KBM-7 (cell line): Measurements from ENCODE around the gene CLDN5.

Experiments used
- DNase-seq: peaks from one replicate; pipeline ENCODE4 v3.0.0-alpha.2; 2015
- in situ Hi-C: fragments of 300-500 bp; cut with MboI; formaldehyde crosslinking; loops from 2 replicates; pipeline ENCODE4 v1.14.3; 2020; ENCODE audit warnings: low sequenced_read_pairs, low pct_unique_long_range_greater_than_20kb, mixed read lengths

CLDN5 gene

DNA sequence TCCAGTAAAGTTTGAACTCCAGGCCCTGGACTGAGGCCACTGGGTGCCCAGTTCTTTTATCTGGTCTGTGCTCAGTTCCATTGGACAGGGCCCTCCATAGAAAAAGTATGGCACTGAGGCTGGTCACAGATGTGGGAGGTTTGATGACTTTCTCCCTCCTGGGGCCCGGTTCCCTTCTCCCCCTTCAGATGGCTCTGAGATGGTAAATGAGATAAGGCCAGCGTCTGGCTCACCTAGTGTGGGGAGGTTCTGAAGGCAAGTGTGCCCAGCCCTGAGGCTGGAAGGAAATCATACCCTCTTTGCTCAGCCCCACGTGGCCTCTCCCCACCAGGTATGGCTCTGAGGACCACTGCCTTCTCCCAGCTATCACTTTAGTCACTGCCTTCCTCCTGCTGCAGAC, 1.5 kb upstream of the CLDN5 start:
- in situ Hi-C loops = no loop called here
- DNase-seq = no peak

DNA sequence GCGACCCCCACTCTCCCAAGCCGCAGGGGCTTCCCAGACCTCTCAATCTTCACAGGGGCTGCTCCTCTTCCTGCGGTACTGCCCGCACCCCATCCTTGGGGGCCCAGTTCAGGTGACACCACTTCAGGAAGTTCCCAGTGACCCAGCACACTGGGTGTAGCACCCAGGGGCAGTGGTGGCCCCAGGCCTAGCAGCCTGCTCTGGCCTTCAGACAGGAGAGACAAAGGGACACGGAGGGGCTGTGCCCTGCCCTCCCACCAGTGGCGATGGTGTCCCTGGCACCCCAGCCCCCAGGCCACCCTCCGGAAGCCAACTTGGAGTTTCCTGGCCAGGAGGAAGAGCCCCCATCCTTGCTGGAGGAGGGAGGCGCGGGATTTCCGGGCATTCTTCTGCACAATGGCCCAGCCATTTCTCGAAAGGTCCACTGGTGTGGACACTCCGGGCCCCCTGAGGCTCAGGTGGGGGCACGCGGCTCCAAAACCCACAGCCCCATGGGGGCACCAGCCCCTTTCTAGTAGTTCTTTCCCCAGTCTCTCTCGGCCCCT, 978 bp upstream of the CLDN5 start:
- no peak for DNase-seq

DNA sequence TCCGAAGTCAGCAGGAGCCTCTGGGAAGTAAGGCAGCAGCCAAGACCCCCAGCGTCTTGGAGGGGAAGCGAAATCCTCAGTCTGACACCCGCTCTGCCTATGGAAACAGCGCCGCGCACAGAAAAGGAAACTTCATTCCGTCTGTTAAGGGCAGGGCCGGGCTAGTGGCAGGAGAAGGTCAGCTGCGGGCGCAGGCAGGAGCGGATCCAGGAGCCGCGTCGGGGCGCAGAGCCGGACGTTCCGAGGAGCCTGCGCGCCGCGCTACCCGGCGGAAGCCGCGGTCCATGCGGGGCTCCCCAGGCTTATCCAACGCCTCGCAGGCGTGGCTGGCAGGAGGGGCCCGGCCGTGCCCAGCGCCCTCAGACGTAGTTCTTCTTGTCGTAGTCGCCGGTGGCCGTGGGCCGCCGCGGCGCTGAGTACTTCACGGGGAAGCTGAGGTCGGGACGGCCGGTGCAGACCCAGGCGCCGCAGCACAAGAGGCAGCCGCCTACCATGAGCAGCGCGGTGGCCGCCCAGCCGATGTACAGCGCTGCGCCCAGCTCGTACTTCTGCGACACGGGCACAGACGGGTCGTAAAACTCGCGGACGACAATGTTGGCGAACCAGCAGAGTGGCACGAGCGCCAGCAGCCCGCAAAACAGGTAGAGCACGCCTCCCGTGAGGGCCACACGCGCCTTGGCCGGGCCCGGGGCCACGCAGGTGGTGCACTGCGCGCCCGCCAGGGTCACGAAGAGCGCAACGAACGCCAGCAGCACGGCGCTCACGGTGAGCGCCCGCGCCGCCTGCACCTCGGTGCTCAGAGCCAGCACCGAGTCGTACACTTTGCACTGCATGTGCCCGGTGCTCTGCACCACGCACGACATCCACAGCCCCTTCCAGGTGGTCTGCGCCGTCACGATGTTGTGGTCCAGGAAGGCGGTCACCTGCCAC, 705 bp downstream of the CLDN5 start:
- DNase-seq = no peak
- in situ Hi-C loops = no loop called here

More for the DNA sequence above, 978 bp upstream of the CLDN5 start:
- in situ Hi-C loops = no loop called here

DNA sequence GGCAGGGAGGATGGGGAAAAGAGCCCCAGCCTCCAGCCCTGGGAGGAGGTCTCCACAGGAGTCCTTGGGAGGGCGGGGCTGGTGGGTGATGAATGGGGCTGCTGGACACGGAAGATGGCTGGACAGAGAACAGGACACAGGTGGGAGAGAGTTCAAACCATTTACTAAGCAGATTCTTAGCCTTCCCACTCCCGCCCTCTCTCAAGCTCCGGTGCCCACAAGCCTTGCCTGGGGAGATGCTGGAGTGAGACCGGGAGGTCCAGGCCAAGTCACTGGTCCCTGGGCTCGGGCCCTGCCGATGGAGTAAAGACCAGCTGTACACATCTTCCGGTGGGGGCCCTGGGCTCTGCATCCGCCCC, 1.4 kb downstream of the CLDN5 start:
- no peak for DNase-seq
- in situ Hi-C loops = no loop called here

DNA sequence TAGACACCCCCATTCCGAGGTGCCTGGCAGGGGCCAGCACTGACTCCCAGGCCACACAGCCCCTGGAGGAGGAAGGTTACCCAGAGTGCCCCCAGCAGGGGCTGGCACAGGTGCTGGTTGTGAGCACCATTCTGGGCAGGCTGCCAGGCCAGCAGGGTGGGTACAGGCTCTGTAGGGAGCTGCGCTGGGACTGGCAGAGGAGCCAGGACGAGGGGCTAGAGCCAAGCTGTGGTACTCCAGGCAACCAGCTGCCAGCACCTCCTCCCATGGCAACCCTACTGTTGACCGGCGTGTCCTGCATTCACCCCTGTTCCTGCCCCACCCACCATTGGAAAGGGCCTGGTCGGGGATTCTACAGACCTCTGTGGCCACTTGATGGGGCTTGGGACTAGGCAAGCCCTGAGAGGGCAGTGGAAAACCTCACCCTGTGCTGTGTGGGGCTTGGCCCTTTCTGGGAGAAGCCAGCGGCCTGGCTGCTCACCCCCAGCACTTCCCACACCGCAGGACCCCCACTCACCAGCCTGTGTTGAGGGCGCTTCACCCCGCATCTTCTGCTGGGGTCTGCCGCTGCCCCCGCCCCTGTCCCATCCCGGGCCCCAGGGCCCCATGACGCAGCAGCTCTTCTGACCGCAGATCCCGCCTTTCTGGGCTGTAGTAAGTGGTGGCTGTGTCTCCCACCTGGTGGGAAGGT, 1.9 kb downstream of the CLDN5 start:
- in situ Hi-C loops = no loop called here
- DNase-seq = no peak

DNA sequence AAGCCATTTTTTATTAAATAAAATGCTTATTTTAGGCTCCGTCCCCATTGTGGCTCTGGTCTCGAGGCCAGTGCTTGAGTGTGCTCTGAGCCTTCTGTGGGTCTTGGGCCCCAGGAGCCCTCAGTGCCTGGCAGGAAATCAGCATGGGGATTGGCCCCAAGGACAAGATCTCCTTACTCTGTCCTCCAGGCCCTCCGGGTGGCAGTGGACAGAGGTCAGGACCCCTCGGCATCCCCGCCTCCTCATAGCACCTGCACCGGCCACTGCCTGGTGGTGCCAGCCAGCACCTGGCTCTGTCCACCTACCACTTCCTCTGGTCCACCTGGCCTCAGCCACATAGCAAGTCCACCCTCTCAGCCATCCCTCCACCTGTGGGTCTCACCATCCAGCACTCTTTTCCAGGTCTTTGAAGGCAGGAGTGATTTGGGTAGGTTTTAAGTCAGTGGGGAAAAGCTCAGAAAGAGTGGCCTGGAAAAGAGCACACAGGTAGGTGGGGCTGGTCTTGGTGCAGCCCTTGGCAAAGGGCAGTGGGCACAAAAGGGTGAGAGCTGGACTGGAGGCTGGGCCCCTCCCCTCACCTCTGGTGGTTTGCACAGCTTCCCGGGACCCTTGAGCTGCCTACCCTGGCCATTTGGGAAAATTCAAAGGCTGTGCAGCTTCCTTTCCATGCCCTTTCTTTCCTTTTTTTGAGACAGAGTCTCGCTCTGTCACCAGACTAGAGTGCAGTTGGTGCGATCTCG, 3.5 kb downstream of the CLDN5 start:
- no peak for DNase-seq
- in situ Hi-C loops = no loop called here

DNA sequence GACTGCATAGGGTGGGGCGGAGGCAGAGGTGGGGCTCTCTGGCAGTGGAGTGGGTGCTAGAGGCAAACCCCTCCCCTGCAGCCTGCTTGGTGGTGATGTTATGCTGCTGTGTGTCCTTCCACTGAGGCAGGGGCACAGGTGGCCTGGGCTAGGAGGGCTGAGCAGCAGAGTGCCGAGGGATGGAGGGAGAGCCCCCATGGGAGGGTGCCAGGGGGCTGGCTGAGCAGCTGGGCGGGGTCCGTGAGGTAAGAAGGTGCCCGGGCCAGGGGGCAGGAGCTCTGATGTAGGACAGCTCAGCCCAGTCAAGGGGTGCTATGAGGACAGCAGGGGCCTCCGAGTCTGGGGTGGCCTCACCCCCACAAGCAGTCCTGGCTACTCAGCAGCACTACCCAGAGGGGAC, 4.2 kb downstream of the CLDN5 start:
- in situ Hi-C loops = no loop called here
- no peak for DNase-seq

DNA sequence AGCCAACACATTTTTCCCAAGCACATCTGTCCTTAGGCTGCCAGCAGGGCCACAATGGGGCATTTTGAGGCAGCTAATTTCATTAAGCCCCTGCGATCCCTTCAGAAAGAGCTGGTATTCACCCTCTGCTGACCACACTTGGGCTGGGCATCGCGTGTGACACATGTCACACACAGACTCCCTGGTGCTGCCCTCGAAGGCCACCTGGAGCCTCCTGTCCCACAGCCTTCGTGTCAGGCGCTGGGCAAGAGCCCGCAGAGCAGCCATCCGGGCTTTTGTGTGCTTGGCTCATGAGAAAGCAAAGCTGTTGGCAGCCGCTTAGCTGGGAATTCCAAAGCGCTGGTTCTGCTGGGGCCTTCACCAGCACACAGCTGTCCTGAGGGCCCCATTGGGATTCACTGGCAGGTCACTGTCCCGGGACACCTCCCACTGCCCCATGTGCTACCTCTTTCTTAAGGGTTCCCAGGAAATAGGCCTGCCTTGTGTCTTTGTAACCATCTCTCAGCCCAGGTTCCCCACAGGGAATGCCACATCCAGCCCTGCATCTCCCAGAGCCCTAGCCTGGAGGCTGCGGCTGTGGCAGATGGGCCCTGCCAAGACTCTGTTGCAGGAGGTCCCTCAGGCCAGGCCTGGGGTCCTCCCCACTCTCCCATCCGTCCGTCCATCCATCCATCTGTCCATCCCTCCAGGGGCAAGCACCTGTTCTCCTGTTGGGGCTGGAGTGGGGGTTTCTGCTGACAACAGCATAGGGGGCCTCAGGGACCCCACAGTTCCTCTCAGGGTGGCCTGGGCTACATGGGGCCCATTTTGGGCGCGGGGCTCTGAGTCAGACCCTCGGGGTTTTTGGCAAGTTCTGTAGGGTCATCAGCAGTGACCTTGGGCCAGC, 4.9 kb downstream of the CLDN5 start:
- in situ Hi-C loops = no loop called here

DNA sequence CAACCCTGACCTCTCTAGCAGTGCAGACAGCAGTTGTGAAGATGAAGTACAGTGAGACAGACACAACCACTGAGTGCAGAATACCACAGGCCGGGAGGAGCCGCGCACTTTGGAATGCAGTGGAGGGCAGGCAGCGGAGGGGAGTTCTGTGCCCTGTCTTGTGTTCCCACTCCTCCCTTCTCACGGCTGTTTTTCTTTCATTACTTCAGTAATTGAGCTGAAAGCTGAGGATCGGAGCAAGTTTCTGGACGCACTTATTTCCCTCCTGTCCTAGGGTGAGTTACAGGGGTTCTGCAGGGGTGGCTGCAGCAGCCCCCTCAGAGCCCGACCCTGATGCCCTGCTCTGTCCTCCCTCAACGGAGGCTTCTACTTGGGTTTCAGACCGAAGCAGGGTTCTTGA, 5.6 kb downstream of the CLDN5 start:
- in situ Hi-C loops = no loop called here
- no peak for DNase-seq

More for the DNA sequence above, 4.9 kb downstream of the CLDN5 start:
- no peak for DNase-seq

DNA sequence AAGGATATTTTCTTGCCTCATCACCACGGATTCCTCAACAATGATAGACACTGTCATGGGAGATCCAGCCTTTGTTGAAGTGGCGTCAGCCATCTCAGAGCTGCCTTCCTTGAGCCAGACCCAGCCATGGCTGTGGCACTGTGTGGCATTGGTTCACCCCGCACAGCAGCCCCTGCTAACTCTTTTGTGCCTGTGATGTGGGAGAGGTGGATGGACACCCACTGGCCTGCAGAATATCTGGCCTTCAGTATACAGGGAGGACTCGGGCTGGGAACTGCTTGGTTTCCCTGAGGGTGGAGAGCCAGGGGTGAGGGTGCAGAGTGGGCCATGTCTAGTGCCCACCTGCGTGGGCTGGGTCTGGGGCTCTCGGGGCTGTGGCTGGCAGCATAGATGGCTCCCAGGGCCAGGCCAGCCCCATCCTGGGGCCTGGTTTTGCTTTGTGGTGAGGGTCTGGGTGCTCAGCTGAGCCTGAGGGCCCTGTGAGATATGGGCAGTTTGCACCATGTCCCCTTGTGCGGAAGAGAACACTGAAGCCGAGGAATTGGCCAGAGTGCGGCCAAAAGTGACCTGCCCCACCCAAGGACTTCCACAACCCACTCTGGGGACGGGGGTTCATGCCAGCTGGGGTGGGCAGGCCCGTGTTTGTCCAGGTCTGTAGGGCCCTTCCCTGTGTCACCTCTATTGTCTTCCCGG, 6.1 kb downstream of the CLDN5 start:
- DNase-seq = no peak
- in situ Hi-C loops = no loop called here

DNA sequence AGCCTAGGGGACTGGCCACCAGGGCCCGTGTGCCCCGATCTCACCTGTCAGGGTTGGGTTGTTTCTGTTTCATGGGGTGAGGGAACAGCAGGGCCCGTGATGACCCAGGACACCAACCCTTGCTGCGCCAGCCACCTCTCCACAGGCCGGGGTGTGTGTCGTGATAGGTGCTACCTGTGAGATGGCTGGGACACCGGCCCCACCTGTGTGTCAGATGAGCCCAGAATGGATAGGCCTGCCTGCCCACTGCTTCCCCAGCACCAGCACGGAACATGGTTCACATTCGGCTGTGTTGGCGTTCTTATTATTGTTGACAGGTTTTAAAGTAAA, 7.1 kb downstream of the CLDN5 start:
- in situ Hi-C loops = no loop called here
- no peak for DNase-seq

DNA sequence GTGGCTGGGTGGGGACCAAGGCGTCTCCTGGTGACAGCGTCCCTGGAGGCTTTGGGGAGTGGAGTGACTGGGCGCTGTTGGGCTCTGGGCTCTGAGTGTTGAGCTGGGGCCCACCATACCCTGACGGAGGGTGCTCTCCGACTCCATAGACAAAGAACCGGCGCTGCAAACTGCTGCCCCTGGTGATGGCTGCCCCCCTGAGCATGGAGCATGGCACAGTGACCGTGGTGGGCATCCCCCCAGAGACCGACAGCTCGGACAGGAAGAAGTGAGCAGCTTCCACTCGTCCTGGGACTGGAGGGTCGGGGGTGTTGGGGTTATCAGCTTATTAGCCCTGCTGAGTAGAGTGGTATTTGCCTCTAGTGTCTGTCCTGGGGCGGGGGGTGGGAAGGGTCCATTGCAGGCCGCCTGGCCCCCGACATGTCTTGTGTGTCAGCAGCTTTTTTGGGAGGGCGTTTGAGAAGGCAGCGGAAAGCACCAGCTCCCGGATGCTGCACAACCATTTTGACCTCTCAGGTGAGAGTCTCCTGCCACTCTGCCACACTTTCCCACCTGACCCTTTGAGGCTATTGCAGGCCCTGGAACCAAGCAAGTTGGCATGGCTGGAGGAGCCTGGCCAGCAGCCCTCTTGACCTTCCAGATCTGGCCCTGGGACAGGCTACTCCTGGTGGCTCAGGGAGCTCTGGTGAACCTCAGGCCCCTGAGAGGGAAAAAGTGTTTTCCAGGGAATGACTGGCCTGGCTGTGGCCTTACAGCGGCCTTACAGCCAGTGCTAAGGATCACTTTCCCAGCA, 7.6 kb downstream of the CLDN5 start:
- in situ Hi-C loops = no loop called here
- DNase-seq = no peak

DNA sequence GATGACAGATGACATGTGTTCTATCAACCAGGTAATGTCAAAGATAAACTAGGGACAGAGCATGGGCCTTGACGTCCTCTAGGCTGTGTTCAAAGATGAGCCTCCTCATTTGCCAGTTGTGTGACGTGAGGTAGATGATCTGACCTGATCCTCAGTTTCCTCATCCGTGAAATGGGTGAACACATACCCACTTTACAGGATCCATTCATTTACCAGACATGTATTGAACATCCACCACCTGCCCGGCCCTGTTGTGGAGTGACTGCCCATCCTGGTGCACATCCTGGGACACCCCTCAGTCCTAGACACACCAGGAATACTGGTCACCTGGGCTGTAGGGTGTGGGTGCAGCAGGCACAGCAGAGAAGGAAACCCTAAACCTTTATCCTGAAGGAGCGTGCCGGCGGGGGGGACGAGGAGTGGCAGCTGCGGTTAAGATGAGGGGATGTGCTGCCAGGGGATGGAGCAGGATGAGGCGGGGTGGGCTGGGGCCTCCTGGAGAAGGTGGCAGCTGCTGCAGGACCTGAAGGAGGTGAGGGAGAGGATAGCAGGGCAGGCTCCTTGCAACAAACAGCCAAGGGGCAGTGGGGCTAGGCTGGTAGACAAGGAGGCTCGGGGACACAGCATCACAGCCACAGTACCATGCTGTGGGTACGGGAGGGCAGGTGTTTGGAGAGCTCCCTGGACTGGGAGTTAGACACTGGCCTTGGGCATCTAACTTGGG, 8.4 kb downstream of the CLDN5 start:
- DNase-seq = no peak
- in situ Hi-C loops = no loop called here

DNA sequence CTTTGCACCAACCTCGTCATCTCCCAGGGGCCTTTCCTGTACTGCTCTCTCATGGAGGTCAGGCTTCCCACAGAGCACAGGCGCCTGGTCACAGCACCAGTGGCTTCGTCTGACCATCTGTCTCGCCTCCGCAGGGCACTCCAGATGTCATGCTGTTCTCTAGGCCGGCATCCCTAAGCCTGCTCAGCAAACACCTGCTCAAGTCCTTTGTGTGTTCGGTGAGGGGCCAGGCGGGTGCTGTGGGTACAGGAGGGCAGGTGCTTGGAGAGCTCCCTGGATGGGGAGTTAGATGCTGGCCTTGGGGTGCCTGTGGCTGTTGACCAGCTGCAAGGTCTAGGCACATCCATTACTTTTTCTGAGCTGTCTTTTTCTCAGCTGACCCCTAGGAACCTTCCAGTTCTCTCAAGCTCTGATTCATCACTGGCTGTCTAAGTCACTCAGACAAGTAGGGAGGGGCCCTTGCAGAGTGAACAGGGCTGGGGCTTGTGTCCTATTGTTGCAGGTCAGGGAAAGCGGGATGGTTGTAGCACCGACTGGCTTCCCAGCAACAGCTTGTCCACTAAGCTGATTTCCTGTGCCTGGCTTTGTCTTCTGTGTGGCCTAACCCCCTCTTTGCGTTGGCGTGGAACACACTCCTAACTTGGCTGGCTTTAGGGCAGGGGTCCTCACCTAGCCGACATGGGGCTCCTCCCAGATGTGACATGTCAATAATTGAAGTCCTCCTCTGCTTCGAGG, 9.2 kb downstream of the CLDN5 start:
- in situ Hi-C loops = no loop called here
- no peak for DNase-seq

DNA sequence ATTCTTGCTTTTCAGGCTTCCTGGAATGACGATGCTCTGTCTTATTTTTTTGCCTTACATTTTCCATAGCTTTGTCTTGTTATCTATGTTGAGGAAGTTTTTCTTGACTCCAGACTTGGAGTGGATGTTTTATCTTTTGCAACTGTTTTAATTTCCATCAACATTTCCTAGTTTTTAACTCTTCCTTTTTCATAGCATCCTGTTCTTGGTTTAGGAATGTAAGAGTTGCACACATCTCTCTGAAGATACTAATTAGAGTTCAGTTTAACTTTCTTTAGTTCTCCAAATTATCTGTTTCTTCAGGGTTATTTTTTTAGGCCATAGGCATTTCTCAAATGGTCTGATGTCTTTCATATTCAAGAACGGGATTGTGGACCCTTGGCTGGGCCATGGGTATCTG, 10.4 kb downstream of the CLDN5 start:
- in situ Hi-C loops = no loop called here
- no peak for DNase-seq

DNA sequence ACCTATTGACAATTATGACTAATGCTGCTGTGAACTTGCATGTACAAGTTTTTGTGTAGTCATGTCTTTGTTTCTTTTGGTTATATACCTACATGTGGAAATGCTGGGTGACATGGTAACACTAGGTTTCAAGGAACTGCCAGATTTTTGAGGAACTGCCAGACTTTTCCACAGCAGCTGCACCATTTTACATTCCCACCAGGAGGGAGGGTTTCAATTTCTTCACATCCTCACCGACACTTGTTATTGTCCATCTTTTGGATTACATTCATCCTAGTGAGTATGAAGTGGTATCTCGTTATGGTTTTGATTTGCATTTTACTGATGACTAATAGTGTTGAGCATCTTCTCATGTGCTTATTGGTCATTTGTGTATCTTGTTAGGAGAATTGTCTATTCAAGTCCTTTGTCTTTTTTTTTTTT, 13.3 kb downstream of the CLDN5 start:
- no peak for DNase-seq
- in situ Hi-C loops = no loop called here
